ENCODE results near the gene FCN2. TPM values are rescaled to one million over a fixed set of nuclear protein-coding genes. Genes with fewer than 3 reads are reported as not detected.

The FCN2 gene
- total and polyA plus RNA-seq, 2 experiments from 2014 or later: not detected

GRCh38 chr9:134936346-134937163, 55.9 kb downstream of the FCN2 start:
- Histone ChIP-seq H3K4me2 (no peak overlapping the region), H2AFZ (no peak overlapping the region), H3K79me2 (no peaks in the 10 kb centered on the region), H3K9me2 (replicated peaks; ENCODE audit: insufficient read depth) (no peaks in the 10 kb centered on the region), H3K27me3 (no peaks in the 10 kb centered on the region), H3K36me3 (replicated peaks; ENCODE audit: insufficient read depth, low read depth) (no peaks in the 10 kb centered on the region), H4K20me1 (ENCODE audit: insufficient read depth, poor library complexity, severe bottlenecking) (no peaks in the 10 kb centered on the region), H3K4me3 (no peak overlapping the region), H3K9me3 (ENCODE audit: low read depth) (no peaks in the 10 kb centered on the region), H3K4me1 (ENCODE audit: insufficient read depth) (no peaks in the 10 kb centered on the region), H3K27ac (no peak overlapping the region)
- TF ChIP-seq EZH2 (IDR thresholded peaks at IDR 0.05; ENCODE audit: borderline replicate concordance): no peak
- TF ChIP-seq CTCF (IDR thresholded peaks at IDR 0.05; ENCODE audit: poor library complexity): no peak
- no peak for TF ChIP-seq EZH2phosphoT487 (IDR thresholded peaks at IDR 0.05; ENCODE audit: low read depth, severe bottlenecking, unreplicated experiment)
- WGBS (ENCODE audit: low lambda C conversion rate, missing lambda C conversion rate): 90% methylated on average over 13 of the region's 13 CpGs
- no peak for DNase-seq (ENCODE audit: low spot score)

Small RNA genes within 50 kb of the gene (microRNA-seq; reads per million reads assigned to microRNA genes)
- gene MIR3689A (not detected), gene MIR3689B (not detected), gene MIR3689C (not detected), gene MIR3689D1 (not detected), gene MIR3689D2 (not detected), gene MIR3689E (not detected), gene MIR3689F (not detected)

Small RNA genes within 50 kb of the gene (small RNA-seq; reads per million reads assigned to genes)
- gene AL603650.1: not detected
- gene MIR3689A: not detected
- not detected for gene MIR3689B
- not detected for gene MIR3689C
- not detected for gene MIR3689D1
- not detected for gene MIR3689D2
- not detected for gene MIR3689E
- not detected for gene MIR3689F

Other genes starting within 250 kb of the FCN2 start
- 163 and 342 TPM in 2 replicates for gene COL5A1, start 239.0 kb upstream of the FCN2 start, total RNA-seq
- gene COL5A1, start 239.0 kb upstream of the FCN2 start, polyA plus RNA-seq: 347 and 371 TPM in 2 replicates
- not detected in 2 replicates for gene FCN1, start 37.1 kb downstream of the FCN2 start, total RNA-seq
- not detected in 2 replicates for gene FCN1, start 37.1 kb downstream of the FCN2 start, polyA plus RNA-seq
- 1.5 and 4.8 TPM in 2 replicates for gene OLFM1, start 206.9 kb downstream of the FCN2 start, total RNA-seq
- gene OLFM1, start 206.9 kb downstream of the FCN2 start, polyA plus RNA-seq: 0.94 and 1.1 TPM in 2 replicates

All from hepatocyte (in vitro differentiated cells).